ENCODE results near the gene SDHB. TPM values are rescaled to one million over a fixed set of nuclear protein-coding genes. Genes with fewer than 3 reads are reported as not detected.
A peak's percentile ranks its signal among the peaks of the same experiment; 100 is the strongest.

Gene SDHB
- total RNA-seq, 4 donors from 2014 or later = 53.0 to 152 (median 74.7) TPM

GRCh38 chr1:17046334-17046657, 7.5 kb downstream of the SDHB start:
- TF ChIP-seq POLR2A (IDR thresholded peaks at IDR 0.05) (no peak), CTCF (IDR thresholded peaks at IDR 0.05) (no peak)
- H3K27ac ChIP-seq = no peak overlapping the region
- no peaks in the 10 kb centered on the region for H3K27me3 ChIP-seq
- intact Hi-C loops (cut with DNase I; ENCODE audit: low total_unique reads) = loop anchor here (5.0 kb wide), 1 partner anchor 84 kb away; no protein-coding TSS in a partner anchor
- no peaks in the 10 kb centered on the region for H3K36me3 ChIP-seq
- DNase-seq = no peak
- no peaks in the 10 kb centered on the region for H3K9me3 ChIP-seq
- H3K4me3 ChIP-seq = no peak overlapping the region
- peaks cover 0 to 5% of the 10 kb centered on the region in 2 donors for H3K4me1 ChIP-seq

DNA sequence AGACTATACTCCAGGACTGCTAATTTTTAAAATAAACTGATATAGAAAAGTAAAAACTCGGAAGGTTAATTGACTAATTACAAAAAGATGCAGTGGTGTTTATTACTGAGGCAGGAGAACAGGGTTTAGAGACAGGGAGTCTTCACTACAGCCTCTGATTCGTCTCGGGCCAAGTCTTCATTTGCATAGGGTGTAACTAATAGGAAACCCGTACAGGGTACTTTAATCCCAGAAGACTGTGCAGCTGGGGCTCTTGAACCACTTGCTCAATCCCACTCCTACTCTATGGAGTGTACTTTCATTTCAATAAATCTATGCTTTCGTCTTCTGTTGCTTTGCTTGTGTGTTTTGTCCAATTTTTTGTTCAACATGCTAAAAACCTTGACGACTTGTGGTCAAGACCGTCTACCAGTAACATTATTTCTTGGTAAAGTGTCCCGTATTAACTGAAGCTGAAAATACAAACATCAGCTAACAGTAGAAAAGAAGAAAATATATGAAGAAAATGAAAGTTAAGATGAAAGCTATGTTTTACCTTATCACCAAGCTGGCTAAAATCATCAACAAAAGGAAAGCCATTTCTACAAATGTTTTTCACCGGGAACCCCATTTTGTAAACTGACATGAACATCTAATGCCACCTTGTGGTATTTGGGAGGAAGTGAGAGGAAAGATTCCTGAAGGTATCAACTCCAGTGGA, 8.0 kb downstream of the SDHB start:
- H3K4me1 ChIP-seq = peaks cover 0 to 5% of the 10 kb centered on the region in 2 donors
- no peaks in the 10 kb centered on the region for H3K9me3 ChIP-seq
- no peaks in the 10 kb centered on the region for H3K27me3 ChIP-seq
- DNase-seq = no peak
- no peaks in the 10 kb centered on the region for H3K36me3 ChIP-seq
- TF ChIP-seq POLR2A (IDR thresholded peaks at IDR 0.05) = no peak
- TF ChIP-seq CTCF (IDR thresholded peaks at IDR 0.05) = peak; percentile 77 to 89 (median 82)
- peak overlapping the region in 1 of 2 donors; percentile 25 for H3K4me3 ChIP-seq
- intact Hi-C loops (cut with DNase I; ENCODE audit: low total_unique reads) = loop anchor here (5.0 kb wide), 1 partner anchor 83 kb away; no protein-coding TSS in a partner anchor
- peak overlapping the region; percentile 43 to 64 for H3K27ac ChIP-seq

GRCh38 chr1:17045150-17045549, 8.7 kb downstream of the SDHB start:
- no peaks in the 10 kb centered on the region for H3K27me3 ChIP-seq
- DNase-seq = no peak
- peaks cover 0 to 5% of the 10 kb centered on the region in 2 donors for H3K4me1 ChIP-seq
- no peaks in the 10 kb centered on the region for H3K9me3 ChIP-seq
- TF ChIP-seq CTCF (IDR thresholded peaks at IDR 0.05) (no peak), POLR2A (IDR thresholded peaks at IDR 0.05) (no peak)
- H3K36me3 ChIP-seq = no peaks in the 10 kb centered on the region
- intact Hi-C loops (cut with DNase I; ENCODE audit: low total_unique reads) = loop anchor here (5.0 kb wide), 1 partner anchor 83 kb away; no protein-coding TSS in a partner anchor
- H3K27ac ChIP-seq = peak overlapping the region; percentile 43 to 64
- no peak overlapping the region for H3K4me3 ChIP-seq

- intact Hi-C loops (cut with DNase I; ENCODE audit: low total_unique reads) = no loop called here
- TF ChIP-seq CTCF (IDR thresholded peaks at IDR 0.05) = no peak
- no peak for TF ChIP-seq POLR2A (IDR thresholded peaks at IDR 0.05)
- H3K4me3 ChIP-seq = no peak overlapping the region
- H3K27ac ChIP-seq = no peak overlapping the region
- no peaks in the 10 kb centered on the region for H3K27me3 ChIP-seq
- DNase-seq = no peak
- peaks cover 0 to 5% of the 10 kb centered on the region in 2 donors for H3K4me1 ChIP-seq
- no peaks in the 10 kb centered on the region for H3K36me3 ChIP-seq
- no peaks in the 10 kb centered on the region for H3K9me3 ChIP-seq
These were observed 10.2 kb downstream of the SDHB start for GRCh38 chr1:17043676-17044075.

DNA sequence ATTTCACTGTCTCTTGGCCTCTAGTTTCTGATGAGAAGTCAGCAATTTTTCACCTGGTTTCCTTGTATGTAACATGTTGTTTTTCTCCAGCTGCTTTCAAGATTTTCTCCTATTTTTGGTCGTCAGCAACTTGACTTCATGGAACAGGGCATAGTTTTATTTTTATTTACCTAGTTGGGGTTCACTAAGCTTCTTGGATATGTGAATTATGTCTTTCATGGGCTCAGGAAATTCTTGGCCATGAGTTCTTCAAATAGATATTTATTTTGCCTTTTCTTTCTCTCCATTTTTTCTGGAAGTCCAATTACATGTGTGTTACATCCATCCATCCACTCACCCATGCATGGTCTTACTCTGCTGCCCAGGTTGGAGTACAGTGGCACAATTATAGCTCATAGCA, 13.7 kb downstream of the SDHB start:
- TF ChIP-seq CTCF (IDR thresholded peaks at IDR 0.05) = no peak
- TF ChIP-seq POLR2A (IDR thresholded peaks at IDR 0.05) = no peak
- no peak for DNase-seq
- no peaks in the 10 kb centered on the region for H3K36me3 ChIP-seq
- peaks cover 0 to 2% of the 10 kb centered on the region in 2 donors for H3K4me1 ChIP-seq
- H3K27me3 ChIP-seq = no peaks in the 10 kb centered on the region
- H3K4me3 ChIP-seq = no peak overlapping the region
- no peaks in the 10 kb centered on the region for H3K9me3 ChIP-seq
- intact Hi-C loops (cut with DNase I; ENCODE audit: low total_unique reads) = no loop called here
- no peak overlapping the region for H3K27ac ChIP-seq

Measured in uterus (tissue), 4 donors.